HEK293 (cell line): ENCODE measurements around the gene ATOH7.

ENCODE experiments used
- CTCF ChIA-PET: fragments of 350-600 bp; formaldehyde crosslinking; extraction: SDS; loops from one replicate; lab custom pipeline; 2021; ENCODE audit warnings: antibody characterized with exemption; lab: Yijun Ruan, JAX
- POLR2A ChIA-PET: fragments of 300-600 bp; formaldehyde crosslinking; extraction: SDS; loops from one replicate; lab custom pipeline; 2020; ENCODE audit warnings: antibody characterized with exemption, inconsistent platforms; lab: Yijun Ruan, JAX
- H3K27ac ChIP-seq: fragments of 200-500 bp; sonication (Bioruptor generic); 2 replicates; pipeline ENCODE4 v1.5.1; 2014; ENCODE audit warnings: low read depth, low read length, control low read depth, inconsistent platforms; ENCODE audit errors: extremely low read depth
- H3K36me3 ChIP-seq, 2 experiments: fragments of 200-500 bp in 1 of 2; sonication (Bioruptor generic) in 1 of 2; 1 replicate in 1 of 2; 2 replicates in 1 of 2; pipeline ENCODE4 v1.5.1; 2014 to 2017; ENCODE audit warnings: inconsistent platforms in 2 of 2, low read length in 2 of 2; ENCODE audit not compliant: control insufficient read depth in 2 of 2, insufficient read depth in 1 of 2
- H3K4me1 ChIP-seq: fragments of 200-500 bp; sonication (Bioruptor generic); 2 replicates; pipeline ENCODE4 v1.5.1; 2014; ENCODE audit warnings: mild to moderate bottlenecking, low read length, inconsistent platforms; ENCODE audit not compliant: control insufficient read depth, insufficient read depth
- H3K4me3 ChIP-seq: 2 replicates; pipeline ENCODE4 v1.5.1; 2011; ENCODE audit warnings: low read depth, mild to moderate bottlenecking, control low read depth, low read length, moderate library complexity
- H3K9me3 ChIP-seq: fragments of 200-500 bp; sonication (Bioruptor generic); 2 replicates; pipeline ENCODE4 v1.5.1; 2014; ENCODE audit warnings: low read depth, low read length, inconsistent platforms; ENCODE audit not compliant: control insufficient read depth, insufficient read depth
- GLI4 ChIP-seq: fragments of 450-650 bp; formaldehyde crosslinking; IDR thresholded peaks from 2 replicates; pipeline ENCODE4 v1.5.1; 2016; ENCODE audit warnings: missing biosample characterization, missing genetic modification characterization
- GLIS1 ChIP-seq: fragments of 450-650 bp; formaldehyde crosslinking; IDR thresholded peaks from 2 replicates; pipeline ENCODE4 v1.5.1; 2016; ENCODE audit warnings: missing biosample characterization, missing genetic modification characterization
- MZF1 ChIP-seq: fragments of 450-650 bp; formaldehyde crosslinking; IDR thresholded peaks from 2 replicates; pipeline ENCODE4 v1.5.1; 2017; ENCODE audit warnings: missing biosample characterization, missing genetic modification characterization, borderline replicate concordance
- WT1 ChIP-seq: fragments of 450-650 bp; formaldehyde crosslinking; IDR thresholded peaks from 2 replicates; pipeline ENCODE4 v1.5.1; 2016; ENCODE audit warnings: missing biosample characterization, missing genetic modification characterization
- ZBTB17 ChIP-seq: fragments of 450-650 bp; formaldehyde crosslinking; IDR thresholded peaks from 2 replicates; pipeline ENCODE4 v1.5.1; 2016; ENCODE audit warnings: missing biosample characterization, missing genetic modification characterization
- ZFP37 ChIP-seq: fragments of 450-650 bp; formaldehyde crosslinking; IDR thresholded peaks from 2 replicates; pipeline ENCODE4 v1.5.1; 2016; ENCODE audit warnings: missing biosample characterization, missing genetic modification characterization
- ZIC2 ChIP-seq: fragments of 450-650 bp; formaldehyde crosslinking; IDR thresholded peaks from 2 replicates; pipeline ENCODE4 v1.5.1; 2016; ENCODE audit warnings: missing biosample characterization, missing genetic modification characterization
- ZNF184 ChIP-seq: fragments of 450-650 bp; IDR thresholded peaks from 2 replicates; pipeline ENCODE4 v1.5.1; 2018; ENCODE audit warnings: missing biosample characterization, mild to moderate bottlenecking, missing genetic modification characterization
- ZNF24 ChIP-seq: fragments of 450-650 bp; formaldehyde crosslinking; IDR thresholded peaks from 2 replicates; pipeline ENCODE4 v1.5.1; 2016; ENCODE audit warnings: missing biosample characterization, missing genetic modification characterization
- ZNF324 ChIP-seq: fragments of 450-650 bp; formaldehyde crosslinking; IDR thresholded peaks from 2 replicates; pipeline ENCODE4 v1.5.1; 2016; ENCODE audit warnings: missing biosample characterization, missing genetic modification characterization
- ZNF571 ChIP-seq: fragments of 450-650 bp; formaldehyde crosslinking; IDR thresholded peaks from 2 replicates; pipeline ENCODE4 v1.5.0; 2017; ENCODE audit warnings: missing biosample characterization, missing genetic modification characterization
- ZNF600 ChIP-seq: fragments of 450-650 bp; formaldehyde crosslinking; IDR thresholded peaks from 2 replicates; pipeline ENCODE4 v1.5.1; 2016; ENCODE audit warnings: missing biosample characterization, missing genetic modification characterization
- ZNF654 ChIP-seq: fragments of 450-650 bp; formaldehyde crosslinking; IDR thresholded peaks from 2 replicates; pipeline ENCODE4 v1.5.1; 2016; ENCODE audit warnings: low read depth, missing biosample characterization, missing genetic modification characterization
- ZSCAN23 ChIP-seq: fragments of 450-650 bp; formaldehyde crosslinking; IDR thresholded peaks from 2 replicates; pipeline ENCODE4 v1.5.1; 2016; ENCODE audit warnings: missing biosample characterization, missing genetic modification characterization
- TF ChIP-seq, protein P1 (sequence below): fragments of 450-650 bp; formaldehyde crosslinking; IDR thresholded peaks from 2 replicates; pipeline ENCODE4 v1.5.1; 2016; ENCODE audit warnings: missing biosample characterization, missing genetic modification characterization
- TF ChIP-seq, protein P2 (sequence below): fragments of 450-650 bp; formaldehyde crosslinking; IDR thresholded peaks from 2 replicates; pipeline ENCODE4; 2016; ENCODE audit warnings: missing biosample characterization, missing genetic modification characterization
- TF ChIP-seq, protein P3 (sequence below): fragments of 450-650 bp; formaldehyde crosslinking; IDR thresholded peaks from 2 replicates; pipeline ENCODE4 v1.5.1; 2017; ENCODE audit warnings: missing biosample characterization, missing genetic modification characterization
- TF ChIP-seq, protein P4 (sequence below): fragments of 450-650 bp; formaldehyde crosslinking; IDR thresholded peaks from 2 replicates; pipeline ENCODE4 v1.5.1; 2017; ENCODE audit warnings: missing biosample characterization, missing genetic modification characterization
- TF ChIP-seq, protein P5 (sequence below): fragments of 450-650 bp; formaldehyde crosslinking; IDR thresholded peaks from 2 replicates; pipeline ENCODE4 v1.5.1; 2017; ENCODE audit warnings: missing biosample characterization, missing genetic modification characterization
- TF ChIP-seq, protein P6 (sequence below): fragments of 450-650 bp; formaldehyde crosslinking; IDR thresholded peaks from 2 replicates; pipeline ENCODE4 v1.5.1; 2016; ENCODE audit warnings: missing biosample characterization, missing genetic modification characterization
- TF ChIP-seq, protein P7 (sequence below): fragments of 450-650 bp; formaldehyde crosslinking; IDR thresholded peaks from 2 replicates; pipeline ENCODE4 v1.5.1; 2016; ENCODE audit warnings: missing biosample characterization, missing genetic modification characterization
- TF ChIP-seq, protein P8 (sequence below): fragments of 450-650 bp; formaldehyde crosslinking; IDR thresholded peaks from 2 replicates; pipeline ENCODE4 v1.5.1; 2016; ENCODE audit warnings: missing biosample characterization, missing genetic modification characterization

The ATOH7 gene

DNA sequence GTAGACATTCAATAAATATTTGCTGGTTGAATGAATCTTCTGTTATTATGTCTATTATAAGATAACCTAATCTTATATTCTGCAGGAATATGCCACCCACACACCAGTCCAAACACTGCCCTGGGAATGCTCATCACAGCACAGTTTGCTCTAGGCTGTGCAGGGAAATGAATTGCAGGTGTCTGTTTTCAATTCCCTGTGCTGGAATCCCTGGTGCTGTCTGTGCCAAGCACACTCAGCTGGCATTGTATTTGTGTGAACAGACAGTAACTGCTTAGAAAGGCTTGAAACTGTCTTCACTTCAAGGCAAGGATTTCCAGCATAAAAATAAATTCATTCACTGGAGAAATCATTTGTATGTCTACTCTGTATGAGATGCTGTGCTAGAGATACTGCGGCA is 20.2 kb downstream of the ATOH7 start:
- H3K36me3 ChIP-seq: no peaks in the 10 kb centered on the region
- ChIA-PET POLR2A (interaction anchor here (1.8 kb wide), 1 partner anchor 121 kb away, joined by 14 read pairs; the partner anchor contains the start of genes HNRNPH3 and PBLD), CTCF (interaction anchor here (0.6 to 6.1 kb wide), 17 partner anchors 9 to 959 kb away, joined by 3 to 73 read pairs (median 6); partner anchors contain the start of genes HNRNPH3 and PBLD)
- H3K27ac ChIP-seq: no peak overlapping the region
- H3K9me3 ChIP-seq: no peaks in the 10 kb centered on the region
- H3K4me3 ChIP-seq: no peak overlapping the region
- no peak for TF ChIP-seq WT1 (tag by site-specific recombination)
- no peak for TF ChIP-seq ZNF184 (tag by site-specific recombination)
- TF ChIP-seq, protein P1, sequence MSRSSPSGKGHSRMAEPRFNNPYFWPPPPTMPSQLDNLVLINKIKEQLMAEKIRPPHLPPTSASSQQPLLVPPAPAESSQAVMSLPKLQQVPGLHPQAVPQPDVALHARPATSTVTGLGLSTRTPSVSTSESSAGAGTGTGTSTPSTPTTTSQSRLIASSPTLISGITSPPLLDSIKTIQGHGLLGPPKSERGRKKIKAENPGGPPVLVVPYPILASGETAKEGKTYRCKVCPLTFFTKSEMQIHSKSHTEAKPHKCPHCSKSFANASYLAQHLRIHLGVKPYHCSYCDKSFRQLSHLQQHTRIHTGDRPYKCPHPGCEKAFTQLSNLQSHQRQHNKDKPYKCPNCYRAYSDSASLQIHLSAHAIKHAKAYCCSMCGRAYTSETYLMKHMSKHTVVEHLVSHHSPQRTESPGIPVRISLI: no peak
- no peak for TF ChIP-seq ZFP37
- TF ChIP-seq GLI4 (tag by site-specific recombination): no peak
- TF ChIP-seq, protein P2, sequence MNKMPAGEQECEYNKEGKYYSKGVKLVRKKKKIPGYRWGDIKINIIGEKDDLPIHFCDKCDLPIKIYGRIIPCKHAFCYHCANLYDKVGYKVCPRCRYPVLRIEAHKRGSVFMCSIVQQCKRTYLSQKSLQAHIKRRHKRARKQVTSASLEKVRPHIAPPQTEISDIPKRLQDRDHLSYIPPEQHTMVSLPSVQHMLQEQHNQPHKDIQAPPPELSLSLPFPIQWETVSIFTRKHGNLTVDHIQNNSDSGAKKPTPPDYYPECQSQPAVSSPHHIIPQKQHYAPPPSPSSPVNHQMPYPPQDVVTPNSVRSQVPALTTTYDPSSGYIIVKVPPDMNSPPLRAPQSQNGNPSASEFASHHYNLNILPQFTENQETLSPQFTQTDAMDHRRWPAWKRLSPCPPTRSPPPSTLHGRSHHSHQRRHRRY (tag by site-specific recombination): no peak
- TF ChIP-seq, protein P3, sequence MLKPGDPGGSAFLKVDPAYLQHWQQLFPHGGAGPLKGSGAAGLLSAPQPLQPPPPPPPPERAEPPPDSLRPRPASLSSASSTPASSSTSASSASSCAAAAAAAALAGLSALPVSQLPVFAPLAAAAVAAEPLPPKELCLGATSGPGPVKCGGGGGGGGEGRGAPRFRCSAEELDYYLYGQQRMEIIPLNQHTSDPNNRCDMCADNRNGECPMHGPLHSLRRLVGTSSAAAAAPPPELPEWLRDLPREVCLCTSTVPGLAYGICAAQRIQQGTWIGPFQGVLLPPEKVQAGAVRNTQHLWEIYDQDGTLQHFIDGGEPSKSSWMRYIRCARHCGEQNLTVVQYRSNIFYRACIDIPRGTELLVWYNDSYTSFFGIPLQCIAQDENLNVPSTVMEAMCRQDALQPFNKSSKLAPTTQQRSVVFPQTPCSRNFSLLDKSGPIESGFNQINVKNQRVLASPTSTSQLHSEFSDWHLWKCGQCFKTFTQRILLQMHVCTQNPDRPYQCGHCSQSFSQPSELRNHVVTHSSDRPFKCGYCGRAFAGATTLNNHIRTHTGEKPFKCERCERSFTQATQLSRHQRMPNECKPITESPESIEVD (tag by site-specific recombination): no peak
- TF ChIP-seq, protein P4, sequence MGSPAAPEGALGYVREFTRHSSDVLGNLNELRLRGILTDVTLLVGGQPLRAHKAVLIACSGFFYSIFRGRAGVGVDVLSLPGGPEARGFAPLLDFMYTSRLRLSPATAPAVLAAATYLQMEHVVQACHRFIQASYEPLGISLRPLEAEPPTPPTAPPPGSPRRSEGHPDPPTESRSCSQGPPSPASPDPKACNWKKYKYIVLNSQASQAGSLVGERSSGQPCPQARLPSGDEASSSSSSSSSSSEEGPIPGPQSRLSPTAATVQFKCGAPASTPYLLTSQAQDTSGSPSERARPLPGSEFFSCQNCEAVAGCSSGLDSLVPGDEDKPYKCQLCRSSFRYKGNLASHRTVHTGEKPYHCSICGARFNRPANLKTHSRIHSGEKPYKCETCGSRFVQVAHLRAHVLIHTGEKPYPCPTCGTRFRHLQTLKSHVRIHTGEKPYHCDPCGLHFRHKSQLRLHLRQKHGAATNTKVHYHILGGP (tag by site-specific recombination): no peak
- TF ChIP-seq, protein P5, sequence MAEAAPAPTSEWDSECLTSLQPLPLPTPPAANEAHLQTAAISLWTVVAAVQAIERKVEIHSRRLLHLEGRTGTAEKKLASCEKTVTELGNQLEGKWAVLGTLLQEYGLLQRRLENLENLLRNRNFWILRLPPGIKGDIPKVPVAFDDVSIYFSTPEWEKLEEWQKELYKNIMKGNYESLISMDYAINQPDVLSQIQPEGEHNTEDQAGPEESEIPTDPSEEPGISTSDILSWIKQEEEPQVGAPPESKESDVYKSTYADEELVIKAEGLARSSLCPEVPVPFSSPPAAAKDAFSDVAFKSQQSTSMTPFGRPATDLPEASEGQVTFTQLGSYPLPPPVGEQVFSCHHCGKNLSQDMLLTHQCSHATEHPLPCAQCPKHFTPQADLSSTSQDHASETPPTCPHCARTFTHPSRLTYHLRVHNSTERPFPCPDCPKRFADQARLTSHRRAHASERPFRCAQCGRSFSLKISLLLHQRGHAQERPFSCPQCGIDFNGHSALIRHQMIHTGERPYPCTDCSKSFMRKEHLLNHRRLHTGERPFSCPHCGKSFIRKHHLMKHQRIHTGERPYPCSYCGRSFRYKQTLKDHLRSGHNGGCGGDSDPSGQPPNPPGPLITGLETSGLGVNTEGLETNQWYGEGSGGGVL (tag by site-specific recombination): no peak
- no peak for TF ChIP-seq ZNF571 (tag by site-specific recombination)
- TF ChIP-seq, protein P6, sequence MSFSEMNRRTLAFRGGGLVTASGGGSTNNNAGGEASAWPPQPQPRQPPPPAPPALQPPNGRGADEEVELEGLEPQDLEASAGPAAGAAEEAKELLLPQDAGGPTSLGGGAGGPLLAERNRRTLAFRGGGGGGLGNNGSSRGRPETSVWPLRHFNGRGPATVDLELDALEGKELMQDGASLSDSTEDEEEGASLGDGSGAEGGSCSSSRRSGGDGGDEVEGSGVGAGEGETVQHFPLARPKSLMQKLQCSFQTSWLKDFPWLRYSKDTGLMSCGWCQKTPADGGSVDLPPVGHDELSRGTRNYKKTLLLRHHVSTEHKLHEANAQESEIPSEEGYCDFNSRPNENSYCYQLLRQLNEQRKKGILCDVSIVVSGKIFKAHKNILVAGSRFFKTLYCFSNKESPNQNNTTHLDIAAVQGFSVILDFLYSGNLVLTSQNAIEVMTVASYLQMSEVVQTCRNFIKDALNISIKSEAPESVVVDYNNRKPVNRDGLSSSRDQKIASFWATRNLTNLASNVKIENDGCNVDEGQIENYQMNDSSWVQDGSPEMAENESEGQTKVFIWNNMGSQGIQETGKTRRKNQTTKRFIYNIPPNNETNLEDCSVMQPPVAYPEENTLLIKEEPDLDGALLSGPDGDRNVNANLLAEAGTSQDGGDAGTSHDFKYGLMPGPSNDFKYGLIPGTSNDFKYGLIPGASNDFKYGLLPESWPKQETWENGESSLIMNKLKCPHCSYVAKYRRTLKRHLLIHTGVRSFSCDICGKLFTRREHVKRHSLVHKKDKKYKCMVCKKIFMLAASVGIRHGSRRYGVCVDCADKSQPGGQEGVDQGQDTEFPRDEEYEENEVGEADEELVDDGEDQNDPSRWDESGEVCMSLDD: no peak
- H3K4me1 ChIP-seq: no peaks in the 10 kb centered on the region

DNA sequence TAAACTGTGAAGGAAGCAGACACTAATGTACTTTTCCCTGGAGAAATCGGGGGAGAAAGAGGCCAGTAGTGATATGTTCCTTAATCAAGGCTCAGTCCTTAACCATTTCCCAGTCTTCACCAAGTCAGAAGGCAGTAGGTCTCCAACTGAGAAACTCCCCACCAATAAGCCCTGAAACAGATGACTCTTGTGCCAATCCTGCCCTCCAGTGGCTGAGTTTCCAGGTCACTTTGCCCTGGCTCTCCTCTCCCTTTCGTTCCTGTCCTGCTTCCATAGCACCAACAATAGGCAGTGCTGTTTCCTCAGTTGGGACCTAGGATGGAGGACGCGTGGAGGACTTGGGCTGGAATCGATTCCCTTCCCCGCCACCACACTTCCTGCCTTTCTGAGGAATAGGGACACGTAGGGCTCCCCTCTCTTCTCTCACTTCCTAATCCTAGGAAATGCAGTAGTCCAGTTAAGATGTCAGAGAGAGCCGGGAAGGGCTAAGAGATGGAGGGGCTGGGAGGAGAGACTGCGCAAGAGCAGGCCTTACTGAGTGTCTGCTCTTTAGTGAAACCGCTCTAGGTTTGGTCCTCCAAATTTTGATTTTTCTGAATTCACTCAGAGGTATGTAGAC is 23.4 kb downstream of the ATOH7 start:
- CTCF ChIA-PET: interaction anchor here (0.6 to 6.1 kb wide), 13 partner anchors 9 to 420 kb away, joined by 3 to 73 read pairs (median 5); no protein-coding TSS in a partner anchor
- Histone ChIP-seq H3K4me3 (no peak overlapping the region), H3K9me3 (no peaks in the 10 kb centered on the region), H3K27ac (no peak overlapping the region), H3K4me1 (no peaks in the 10 kb centered on the region), H3K36me3 (no peaks in the 10 kb centered on the region)
- POLR2A ChIA-PET: interaction anchor here (0.7 kb wide), 1 partner anchor 123 kb away, joined by 4 read pairs; the partner anchor contains the start of gene HNRNPH3
- TF ChIP-seq GLIS1 (tag by site-specific recombination): peak; percentile 64; the same call in 1 of the 2 replicates
- TF ChIP-seq ZSCAN23: no peak
- TF ChIP-seq ZIC2 (tag by site-specific recombination): 0 out of 2 replicates have a peak, but pooled peaks have one; percentile 14
- no peak for TF ChIP-seq ZNF324 (tag by site-specific recombination)
- no peak for TF ChIP-seq ZNF24 (tag by site-specific recombination)
- TF ChIP-seq ZNF600 (tag by site-specific recombination): peak; percentile 77
- TF ChIP-seq, protein P7, sequence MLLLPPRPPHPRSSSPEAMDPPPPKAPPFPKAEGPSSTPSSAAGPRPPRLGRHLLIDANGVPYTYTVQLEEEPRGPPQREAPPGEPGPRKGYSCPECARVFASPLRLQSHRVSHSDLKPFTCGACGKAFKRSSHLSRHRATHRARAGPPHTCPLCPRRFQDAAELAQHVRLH (tag by site-specific recombination): no peak
- peak; percentile 98 for TF ChIP-seq ZNF654 (tag by site-specific recombination)
- peak; percentile 69; the same call in 1 of the 2 replicates for TF ChIP-seq MZF1 (tag by site-specific recombination)
- TF ChIP-seq, protein P8, sequence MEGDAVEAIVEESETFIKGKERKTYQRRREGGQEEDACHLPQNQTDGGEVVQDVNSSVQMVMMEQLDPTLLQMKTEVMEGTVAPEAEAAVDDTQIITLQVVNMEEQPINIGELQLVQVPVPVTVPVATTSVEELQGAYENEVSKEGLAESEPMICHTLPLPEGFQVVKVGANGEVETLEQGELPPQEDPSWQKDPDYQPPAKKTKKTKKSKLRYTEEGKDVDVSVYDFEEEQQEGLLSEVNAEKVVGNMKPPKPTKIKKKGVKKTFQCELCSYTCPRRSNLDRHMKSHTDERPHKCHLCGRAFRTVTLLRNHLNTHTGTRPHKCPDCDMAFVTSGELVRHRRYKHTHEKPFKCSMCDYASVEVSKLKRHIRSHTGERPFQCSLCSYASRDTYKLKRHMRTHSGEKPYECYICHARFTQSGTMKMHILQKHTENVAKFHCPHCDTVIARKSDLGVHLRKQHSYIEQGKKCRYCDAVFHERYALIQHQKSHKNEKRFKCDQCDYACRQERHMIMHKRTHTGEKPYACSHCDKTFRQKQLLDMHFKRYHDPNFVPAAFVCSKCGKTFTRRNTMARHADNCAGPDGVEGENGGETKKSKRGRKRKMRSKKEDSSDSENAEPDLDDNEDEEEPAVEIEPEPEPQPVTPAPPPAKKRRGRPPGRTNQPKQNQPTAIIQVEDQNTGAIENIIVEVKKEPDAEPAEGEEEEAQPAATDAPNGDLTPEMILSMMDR (tag by site-specific recombination): peak; percentile 95
- TF ChIP-seq ZBTB17 (tag by site-specific recombination): peak; percentile 45; the same call in 1 of the 2 replicates
